HG02852 (cell line): ENCODE measurements around the gene LRCH2.
"Not testable (repeated sequence)": the region's sequence is repeated elsewhere in the genome, so short reads cannot be mapped to it uniquely, and the experiment has no call there.

Experiments used
- ATAC-seq: cut with Tn5 transposase; IDR thresholded peaks from one replicate; pipeline ENCODE4 v1.9.1; 2021; ENCODE audit warnings: mild to moderate bottlenecking, moderate library complexity; ENCODE audit not compliant: unreplicated experiment

LRCH2 gene, protein sequence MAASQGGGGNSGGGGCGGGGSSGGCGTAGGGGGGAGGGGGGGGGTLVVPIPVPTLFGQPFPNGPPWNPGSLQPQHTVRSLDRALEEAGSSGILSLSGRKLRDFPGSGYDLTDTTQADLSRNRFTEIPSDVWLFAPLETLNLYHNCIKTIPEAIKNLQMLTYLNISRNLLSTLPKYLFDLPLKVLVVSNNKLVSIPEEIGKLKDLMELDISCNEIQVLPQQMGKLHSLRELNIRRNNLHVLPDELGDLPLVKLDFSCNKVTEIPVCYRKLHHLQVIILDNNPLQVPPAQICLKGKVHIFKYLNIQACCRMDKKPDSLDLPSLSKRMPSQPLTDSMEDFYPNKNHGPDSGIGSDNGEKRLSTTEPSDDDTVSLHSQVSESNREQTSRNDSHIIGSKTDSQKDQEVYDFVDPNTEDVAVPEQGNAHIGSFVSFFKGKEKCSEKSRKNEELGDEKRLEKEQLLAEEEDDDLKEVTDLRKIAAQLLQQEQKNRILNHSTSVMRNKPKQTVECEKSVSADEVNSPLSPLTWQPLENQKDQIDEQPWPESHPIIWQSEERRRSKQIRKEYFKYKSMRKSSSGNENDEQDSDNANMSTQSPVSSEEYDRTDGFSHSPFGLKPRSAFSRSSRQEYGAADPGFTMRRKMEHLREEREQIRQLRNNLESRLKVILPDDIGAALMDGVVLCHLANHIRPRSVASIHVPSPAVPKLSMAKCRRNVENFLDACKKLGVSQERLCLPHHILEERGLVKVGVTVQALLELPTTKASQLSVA

DNA sequence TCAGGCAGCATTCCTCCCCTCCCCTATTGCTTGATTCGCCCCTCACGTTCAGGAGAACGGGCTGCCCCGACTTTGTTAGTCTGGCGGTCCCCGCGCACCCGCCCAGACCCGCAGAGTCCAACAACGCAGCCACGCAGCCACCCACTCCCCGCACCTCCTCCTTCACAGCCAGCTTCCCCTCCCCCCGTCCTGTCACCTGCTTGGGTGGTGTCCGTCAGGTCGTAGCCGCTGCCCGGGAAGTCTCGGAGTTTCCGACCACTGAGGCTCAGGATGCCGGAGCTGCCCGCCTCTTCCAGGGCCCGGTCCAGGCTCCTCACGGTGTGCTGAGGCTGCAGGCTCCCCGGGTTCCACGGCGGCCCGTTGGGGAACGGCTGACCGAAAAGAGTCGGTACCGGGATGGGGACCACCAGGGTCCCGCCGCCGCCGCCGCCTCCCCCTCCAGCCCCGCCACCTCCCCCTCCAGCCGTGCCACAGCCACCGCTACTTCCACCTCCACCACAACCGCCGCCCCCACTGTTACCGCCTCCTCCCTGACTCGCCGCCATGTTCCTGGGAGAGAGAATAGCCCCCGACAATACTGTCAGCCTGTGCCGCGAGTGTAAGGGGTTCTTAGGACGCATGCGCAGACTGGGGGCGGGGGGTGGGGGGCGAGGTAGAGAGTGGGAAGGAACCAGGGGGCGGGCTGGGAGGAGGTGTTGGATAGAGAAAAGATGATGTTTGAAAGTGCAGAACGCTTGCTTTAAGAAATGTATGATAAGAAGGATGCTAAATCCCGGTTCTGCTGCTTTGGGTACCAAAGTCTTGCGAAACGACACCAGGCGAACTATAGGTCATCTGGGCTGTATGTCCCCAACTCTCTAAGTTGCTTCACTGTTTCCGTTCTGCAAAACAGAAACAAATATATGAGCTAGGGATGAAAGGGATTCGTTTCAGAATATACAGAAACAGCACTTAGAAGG lies at the start of gene LRCH2:
LRCH2 (minus strand) TSS at position 600 of the 959 bp plus-strand sequence; CDS start at position 545, 55 bp downstream.
- ATAC-seq = no peak

DNA sequence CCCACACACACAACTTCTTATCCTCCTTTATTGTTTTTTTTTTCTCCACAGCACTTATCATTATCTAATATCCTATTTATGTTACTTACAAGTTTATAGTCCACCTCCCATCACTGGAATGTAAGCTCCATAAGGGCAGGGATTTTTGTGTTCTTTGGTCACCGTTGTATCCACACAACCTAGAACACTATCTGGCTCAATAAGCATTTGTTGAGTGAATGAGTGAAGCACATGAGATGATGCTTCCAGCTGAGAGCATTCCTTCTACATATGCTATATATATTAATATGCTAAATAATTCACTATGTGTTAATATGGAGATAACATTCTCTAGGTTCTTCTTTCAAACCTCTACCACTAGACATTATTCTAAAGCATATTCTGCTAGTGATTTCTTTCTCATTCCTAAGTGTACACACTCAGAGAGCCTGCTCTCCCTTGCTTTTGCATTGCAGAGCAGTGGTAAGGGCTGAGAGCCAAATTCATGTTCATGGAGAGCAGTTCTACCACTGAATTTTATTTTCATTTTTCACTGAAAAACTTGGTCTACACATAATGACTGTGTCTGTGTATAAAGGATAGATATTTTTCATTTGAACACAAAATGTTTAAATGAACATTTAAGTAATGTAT lies 35.3 kb upstream of the LRCH2 start:
- ATAC-seq = no peak

DNA sequence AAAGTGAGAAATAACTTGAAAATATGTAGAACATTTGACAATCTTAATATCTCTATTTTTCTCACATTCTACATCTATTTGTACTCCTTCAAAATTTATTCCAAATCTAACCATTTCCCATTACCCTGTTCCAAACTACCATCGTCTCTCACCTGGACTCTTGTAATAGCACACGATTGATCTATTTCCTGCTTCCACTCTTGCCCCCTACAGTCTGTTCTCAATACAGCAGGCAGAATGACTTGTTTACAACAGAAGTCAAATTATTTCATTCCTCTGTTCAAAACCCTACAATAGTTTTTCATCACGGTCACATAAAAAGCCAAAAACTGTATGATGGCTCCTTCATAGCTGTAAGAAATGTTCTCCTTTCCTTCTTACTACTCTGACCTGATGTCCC lies 34.5 kb upstream of the LRCH2 start:
- ATAC-seq = no peak

DNA sequence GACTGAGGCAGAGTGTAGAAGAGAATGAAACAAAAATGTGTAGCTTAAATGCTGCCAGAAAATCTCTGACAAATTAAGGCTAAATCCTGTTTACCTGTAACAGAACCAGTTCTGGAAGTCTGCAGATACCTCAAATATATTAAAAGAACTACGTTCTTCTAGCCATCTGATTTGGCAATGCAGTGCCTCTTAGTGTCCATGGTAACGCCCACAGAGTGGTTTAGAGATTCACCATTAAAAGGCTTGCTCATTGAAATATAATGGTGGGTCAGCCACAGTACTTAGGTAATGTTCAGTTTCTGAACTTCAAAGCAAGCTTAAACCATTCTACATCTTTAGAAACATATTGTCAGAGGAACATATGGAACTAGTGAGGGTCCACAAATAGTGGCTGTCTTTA lies 32.4 kb upstream of the LRCH2 start:
- no peak for ATAC-seq

DNA sequence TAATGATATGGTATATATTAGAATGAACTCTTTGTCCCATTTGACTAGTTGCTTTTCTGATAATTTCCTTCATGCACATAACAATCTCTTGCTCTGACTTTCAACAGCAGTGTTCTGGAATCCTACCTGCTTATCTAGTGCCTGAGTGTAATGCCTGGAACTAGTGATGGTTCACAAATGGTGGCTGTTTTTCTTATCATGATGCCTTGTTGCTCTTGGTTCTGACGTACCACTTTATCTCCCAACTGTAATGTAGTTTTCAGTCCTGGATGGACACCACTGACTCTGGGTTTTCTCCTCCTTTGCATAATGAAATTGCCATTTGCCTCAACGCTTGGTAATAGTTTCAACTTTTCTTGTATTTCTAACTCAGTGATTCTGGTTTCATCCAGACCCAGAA lies 30.1 kb upstream of the LRCH2 start:
- ATAC-seq = no peak

DNA sequence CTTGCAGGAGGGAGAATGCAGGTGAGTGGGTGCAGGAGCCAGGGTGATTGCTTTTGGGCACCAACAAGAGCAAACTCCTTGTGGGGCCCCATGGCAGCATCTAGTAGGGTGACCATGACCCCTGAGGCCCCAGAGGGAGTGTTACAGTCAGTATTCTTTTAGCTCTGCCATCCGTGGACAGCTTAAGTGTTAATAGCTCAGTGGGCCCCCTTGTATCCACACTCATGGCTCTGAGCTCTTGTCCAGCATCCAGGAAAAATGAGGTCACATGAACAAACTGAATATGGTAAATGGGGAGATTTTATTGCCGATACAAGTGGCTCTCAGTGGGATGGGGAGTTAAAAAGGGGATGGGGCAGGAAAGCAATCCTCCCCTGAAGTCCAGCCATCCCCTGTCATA lies 27.3 kb upstream of the LRCH2 start:
- no peak for ATAC-seq

DNA sequence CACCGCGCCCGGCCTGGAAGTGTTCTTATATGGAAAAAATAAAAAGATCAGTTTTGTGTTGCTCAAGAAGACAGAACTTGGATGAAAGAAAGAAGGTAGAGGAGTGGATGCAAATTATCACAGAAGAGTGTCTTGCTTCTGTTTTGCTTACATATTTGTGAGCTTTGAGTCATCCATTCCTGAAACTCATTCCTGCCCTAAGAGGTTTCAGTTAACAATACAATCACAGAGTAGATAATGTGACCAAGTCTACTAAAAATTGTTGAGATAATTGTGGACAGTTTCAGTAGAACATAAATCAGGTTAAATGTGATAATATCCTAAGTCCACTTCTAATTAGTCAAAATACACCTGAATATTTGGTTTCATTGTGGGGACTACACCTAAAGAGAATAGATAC lies 26.4 kb upstream of the LRCH2 start:
- no peak for ATAC-seq

DNA sequence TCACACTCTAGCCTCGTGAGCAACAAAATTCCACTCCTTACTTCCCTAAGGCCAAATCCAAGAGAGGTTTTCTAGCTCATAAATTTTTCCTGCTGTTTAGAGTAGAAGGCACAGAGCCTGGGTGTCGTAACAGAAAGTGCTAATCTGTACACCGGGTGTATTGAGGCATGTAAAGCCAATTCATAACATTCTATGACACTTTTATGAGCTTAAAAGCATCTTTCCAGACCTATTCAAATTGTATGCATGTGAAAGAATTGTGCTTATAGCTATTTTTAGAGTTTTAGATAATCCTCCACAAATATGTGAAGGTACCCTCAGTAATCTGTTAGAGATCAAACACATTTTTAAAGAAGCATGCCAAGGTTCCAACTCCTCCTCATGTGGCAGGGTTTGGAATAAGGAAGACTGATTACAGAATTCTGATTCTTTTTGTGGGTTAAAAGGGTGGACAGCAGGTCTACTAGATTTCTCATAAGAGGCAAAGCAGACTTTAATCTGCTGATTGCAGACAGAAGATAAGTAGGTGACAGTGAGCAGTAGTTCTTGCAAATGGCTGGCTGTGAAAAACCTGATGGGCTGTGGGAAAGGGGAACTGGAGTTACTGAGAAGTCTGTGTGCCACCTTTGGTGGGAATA lies 25.5 kb upstream of the LRCH2 start:
- ATAC-seq = no peak

DNA sequence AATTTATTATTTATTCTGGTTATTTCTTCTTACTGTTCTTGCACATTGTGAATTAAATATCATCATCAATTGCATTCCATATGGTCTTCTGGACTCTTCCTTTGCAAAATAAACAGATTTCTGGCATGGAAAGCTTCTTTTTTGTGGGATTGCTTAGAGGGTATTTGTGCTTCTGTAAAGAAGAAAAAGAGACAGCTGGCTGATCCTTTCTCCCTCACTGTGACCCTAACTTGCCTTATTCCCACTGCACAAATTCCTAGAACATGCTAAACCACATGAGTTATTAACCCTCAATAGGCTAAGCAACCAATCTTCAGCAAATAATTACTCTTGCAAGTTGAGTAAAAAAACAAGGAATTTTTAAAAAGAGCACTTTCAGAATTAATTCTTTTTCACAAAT lies 23.8 kb upstream of the LRCH2 start:
- no peak for ATAC-seq

DNA sequence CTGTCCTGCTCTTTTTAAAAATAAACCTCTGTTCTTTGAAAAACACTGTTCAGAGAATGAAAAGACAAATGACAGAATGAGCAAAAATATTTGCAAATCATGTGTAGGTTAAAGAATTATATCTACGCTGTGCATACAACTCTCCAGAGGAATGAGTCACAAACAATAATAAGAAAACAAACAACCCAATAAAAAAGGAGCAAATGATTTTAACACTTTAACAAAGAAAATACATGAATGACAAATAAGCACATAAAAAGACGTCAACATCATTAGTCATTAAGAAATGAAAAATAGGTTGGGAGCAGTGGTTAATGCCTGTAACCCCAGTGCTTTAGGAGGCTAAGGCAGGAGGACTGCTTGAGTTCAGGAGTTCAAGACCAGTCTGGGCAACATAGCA lies 21.1 kb upstream of the LRCH2 start:
- ATAC-seq = no peak

DNA sequence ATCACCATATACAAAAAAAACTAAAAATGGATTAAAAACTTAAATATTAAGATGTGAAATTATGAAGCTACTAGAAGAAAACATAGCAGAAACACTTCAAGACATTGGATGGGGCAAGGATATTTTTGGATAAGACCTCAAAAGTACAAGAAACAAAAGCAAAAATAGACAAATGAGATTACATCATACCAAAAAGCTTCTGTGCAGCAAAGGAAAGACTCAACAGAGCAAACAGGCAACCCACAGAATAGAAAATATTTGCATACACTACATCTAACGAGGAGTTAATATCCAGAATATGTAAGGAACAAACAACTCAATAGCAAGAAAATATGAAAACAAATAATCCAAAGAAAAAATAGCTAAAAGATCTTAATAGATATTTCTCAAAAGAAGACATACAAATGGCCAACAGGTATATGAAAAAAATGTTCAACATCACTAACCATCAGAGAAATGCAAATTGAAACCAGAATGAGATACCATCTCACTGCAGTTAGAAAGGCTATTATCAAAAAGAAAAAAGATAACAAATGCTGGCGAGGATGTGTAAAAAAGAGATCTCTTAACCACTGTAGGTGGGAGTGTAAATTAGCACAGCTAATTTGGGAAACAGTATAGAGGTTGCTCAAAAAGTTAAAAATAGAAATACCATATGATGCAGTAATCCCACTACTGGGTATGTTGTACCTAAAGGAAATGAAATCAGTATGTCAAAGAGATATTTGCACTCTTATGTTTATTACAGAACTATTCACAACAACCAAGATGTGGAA lies 17.8 kb upstream of the LRCH2 start:
- peak; percentile 82 for ATAC-seq

DNA sequence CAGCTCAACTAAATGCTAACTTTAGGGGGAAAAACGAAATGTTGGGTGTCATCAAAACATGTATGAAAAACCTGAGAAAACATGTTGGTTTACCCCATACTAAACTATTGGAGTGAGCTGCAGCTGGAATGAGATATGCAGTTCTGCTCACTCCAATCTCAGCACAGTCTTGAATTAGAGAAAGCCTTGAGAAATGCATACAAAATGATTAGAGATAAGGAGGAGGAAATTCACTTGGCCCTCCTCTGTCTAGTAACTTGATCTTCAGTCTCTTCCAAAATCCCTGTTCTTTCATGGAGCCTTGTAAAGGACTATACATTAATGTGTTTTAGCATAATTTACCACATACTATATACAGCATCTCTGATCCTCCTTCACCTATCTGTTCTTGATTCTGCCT lies 3.2 kb upstream of the LRCH2 start:
- no peak for ATAC-seq

DNA sequence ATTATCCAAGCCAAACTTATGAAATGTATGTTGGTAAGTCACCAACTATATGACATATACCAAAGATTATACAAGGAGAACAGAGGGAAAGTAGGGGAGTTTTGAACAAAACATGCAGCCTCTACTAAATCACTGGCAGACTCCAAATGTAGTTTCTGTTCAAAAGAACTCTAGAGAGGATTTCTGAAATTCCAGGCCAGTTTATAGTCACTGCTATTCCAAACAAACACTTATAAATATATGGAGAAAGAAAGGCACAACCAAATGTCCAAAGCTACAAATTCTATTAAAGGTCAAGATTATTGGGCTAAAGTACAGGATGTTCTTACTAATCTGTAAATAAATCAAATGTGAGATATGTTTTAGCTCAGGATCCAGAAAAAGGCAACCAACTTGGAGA lies 2.7 kb upstream of the LRCH2 start:
- ATAC-seq = no peak

DNA sequence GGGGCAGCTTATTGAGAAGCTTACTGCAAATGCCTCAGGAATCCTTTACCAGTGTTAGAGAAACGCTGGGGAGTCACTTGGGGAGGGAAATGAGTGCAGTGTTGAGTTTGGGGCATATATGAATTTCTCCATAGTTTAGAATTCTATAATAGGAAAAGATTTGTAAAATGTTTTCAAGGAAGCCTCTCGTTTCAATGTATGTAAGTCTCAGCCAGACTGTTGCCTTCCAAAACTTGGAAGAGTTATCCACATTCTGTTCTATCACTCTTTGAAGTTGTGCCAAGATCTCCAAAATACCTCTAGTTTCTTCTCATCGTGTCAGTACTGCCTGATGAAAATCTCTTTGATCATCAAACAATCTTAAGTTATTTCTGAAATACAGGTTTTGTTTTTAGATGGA lies 565 bp upstream of the LRCH2 start:
- no peak for ATAC-seq

DNA sequence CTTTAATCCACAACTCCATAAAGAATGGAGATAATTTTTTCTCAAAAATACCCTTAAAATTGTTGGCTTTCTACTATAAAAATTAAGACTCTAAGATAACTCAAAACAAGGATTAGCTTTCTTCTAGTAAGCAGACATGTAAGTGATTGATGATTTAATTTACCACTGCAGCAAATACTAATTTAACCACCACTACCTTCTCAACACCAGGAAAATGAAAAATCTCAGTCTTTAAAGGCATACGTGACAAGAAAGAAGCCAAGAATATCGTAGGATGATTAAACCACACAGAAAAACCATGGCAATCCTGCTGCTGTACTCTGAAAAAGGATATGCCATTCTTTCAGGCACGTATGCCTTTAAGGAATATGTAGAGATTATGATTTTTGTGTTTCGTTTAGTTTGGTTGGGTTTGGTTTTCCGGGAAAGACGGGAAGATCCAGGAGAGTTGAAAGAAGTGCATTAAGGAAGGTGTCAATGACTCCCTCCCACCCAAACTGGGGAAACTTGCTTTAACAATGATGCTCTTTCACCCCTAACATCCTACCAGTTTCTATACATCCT lies 881 bp downstream of the LRCH2 start:
- ATAC-seq = no peak

DNA sequence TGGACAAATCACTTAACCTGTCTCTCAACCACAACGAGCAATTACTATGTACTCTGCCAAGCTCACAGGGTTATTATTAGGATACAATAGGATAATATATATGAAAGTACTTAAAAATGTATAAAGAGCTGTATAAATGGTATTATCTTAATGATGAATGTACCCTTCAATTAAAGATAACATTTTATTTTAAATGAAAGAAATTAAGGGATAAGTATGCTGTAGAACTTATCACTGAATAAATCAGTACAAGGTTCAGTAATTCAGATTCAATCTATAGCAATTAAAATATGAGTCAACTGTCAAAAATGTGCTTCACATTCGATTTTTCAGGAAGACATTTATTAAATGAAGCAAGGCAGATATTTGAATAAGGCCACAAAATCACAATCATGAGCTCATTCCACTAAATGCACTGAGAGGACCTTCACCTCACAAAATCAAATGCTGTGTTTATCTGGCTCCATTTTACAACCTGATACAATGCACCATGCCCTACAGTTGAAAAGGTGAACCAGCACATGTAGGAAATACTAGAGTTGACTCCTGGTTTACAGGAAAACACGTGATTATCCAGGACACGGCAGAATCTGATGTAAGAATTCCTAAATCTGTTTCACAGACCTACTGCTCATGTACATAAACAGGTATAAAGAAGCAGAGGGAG lies 4.4 kb downstream of the LRCH2 start:
- no peak for ATAC-seq

DNA sequence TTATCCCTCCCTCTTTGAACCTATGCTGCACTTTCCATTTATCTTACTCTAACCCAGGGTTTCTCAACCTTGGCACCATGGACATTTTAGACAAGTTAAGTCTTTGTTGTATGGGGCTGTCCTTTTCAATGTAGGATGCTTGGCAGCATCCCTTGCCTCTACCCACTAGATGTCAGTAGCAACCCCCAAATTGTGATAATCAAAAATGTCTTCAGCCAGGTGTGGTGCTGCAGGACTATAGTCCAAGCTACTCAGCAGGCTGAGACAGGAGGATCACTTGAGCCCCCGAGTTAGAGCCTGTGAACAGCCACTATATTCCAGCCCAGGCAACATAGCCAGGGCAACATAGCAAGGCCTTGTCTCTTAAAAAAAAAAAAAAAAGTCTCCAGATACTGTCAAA lies 7.0 kb downstream of the LRCH2 start:
- ATAC-seq = peak; percentile 64

DNA sequence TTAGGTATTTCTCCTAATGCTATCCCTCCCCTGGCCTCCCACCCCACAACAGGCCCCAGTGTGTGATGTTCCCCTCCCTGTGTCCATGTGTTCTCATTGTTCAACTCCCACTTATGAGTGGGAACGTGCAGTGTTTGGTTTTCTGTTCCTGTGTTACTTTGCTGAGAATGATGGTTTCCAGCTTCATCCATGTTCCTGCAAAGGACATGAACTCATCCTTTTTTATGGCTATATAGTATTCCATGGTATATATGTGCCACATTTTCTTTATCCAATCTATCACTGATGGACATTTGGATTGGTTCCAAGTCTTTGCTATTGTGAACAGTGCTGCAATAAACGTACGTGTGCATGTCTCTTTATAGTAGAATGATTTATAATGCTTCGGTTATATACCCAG lies 16.6 kb downstream of the LRCH2 start:
- ATAC-seq = not testable (repeated sequence)

DNA sequence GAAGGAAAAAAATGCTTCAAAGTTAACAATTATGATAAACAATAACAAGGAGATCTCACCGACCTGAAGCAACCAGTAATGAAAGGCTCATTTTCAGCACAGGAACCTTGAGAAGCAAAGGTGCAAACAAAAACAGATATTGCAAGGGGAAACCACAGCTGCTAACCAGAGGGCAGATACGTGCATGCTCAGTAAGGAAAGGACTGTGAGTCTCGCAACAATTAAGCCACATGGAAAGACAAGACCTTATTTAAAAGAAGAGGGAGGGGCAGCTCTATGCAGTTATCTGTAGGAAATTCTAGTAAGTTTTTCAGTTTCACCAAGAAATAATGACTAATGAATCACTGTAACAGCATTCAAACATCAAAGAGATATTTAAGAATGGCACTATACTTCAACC lies 19.3 kb downstream of the LRCH2 start:
- no peak for ATAC-seq
